ENCODE measurements around the gene TSHR.

The TSHR gene

GRCh38 chr14:81176241-81176640 is 220.8 kb downstream of the TSHR start:
- no peak for DNase-seq
- no peaks in the 10 kb centered on the region for H3K9me3 ChIP-seq (ENCODE audit: control insufficient read depth, low read length)
- H3K27ac ChIP-seq (ENCODE audit: insufficient read depth, low read length, poor library complexity, severe bottlenecking): no peak overlapping the region
- no peaks in the 10 kb centered on the region for H3K27me3 ChIP-seq (replicated peaks; ENCODE audit: control insufficient read depth, insufficient read depth, low read length, poor library complexity, severe bottlenecking)
- no peaks in the 10 kb centered on the region for H3K4me1 ChIP-seq (ENCODE audit: control insufficient read depth, insufficient read depth, low read length, poor library complexity, severe bottlenecking)
- no peak overlapping the region for H3K4me3 ChIP-seq (ENCODE audit: insufficient read depth, low read depth, low read length, poor library complexity, severe bottlenecking)
- peaks cover 9% of the 10 kb centered on the region for H3K36me3 ChIP-seq (ENCODE audit: control insufficient read depth, insufficient read depth, low read length)

GRCh38 chr14:81177225-81177624 is 221.8 kb downstream of the TSHR start:
- Histone ChIP-seq H3K27me3 (replicated peaks; ENCODE audit: control insufficient read depth, insufficient read depth, low read length, poor library complexity, severe bottlenecking) (no peaks in the 10 kb centered on the region), H3K36me3 (ENCODE audit: control insufficient read depth, insufficient read depth, low read length) (peaks cover 9% of the 10 kb centered on the region), H3K27ac (ENCODE audit: insufficient read depth, low read length, poor library complexity, severe bottlenecking) (no peak overlapping the region), H3K9me3 (ENCODE audit: control insufficient read depth, low read length) (no peaks in the 10 kb centered on the region), H3K4me1 (ENCODE audit: control insufficient read depth, insufficient read depth, low read length, poor library complexity, severe bottlenecking) (no peaks in the 10 kb centered on the region), H3K4me3 (ENCODE audit: insufficient read depth, low read depth, low read length, poor library complexity, severe bottlenecking) (no peak overlapping the region)
- DNase-seq: no peak

GRCh38 chr14:81178063-81178462 is 222.6 kb downstream of the TSHR start:
- Histone ChIP-seq H3K4me1 (ENCODE audit: control insufficient read depth, insufficient read depth, low read length, poor library complexity, severe bottlenecking) (no peaks in the 10 kb centered on the region), H3K36me3 (ENCODE audit: control insufficient read depth, insufficient read depth, low read length) (peaks cover 9% of the 10 kb centered on the region), H3K4me3 (ENCODE audit: insufficient read depth, low read depth, low read length, poor library complexity, severe bottlenecking) (no peak overlapping the region), H3K9me3 (ENCODE audit: control insufficient read depth, low read length) (no peaks in the 10 kb centered on the region), H3K27ac (ENCODE audit: insufficient read depth, low read length, poor library complexity, severe bottlenecking) (no peak overlapping the region), H3K27me3 (replicated peaks; ENCODE audit: control insufficient read depth, insufficient read depth, low read length, poor library complexity, severe bottlenecking) (no peaks in the 10 kb centered on the region)
- no peak for DNase-seq

DNA sequence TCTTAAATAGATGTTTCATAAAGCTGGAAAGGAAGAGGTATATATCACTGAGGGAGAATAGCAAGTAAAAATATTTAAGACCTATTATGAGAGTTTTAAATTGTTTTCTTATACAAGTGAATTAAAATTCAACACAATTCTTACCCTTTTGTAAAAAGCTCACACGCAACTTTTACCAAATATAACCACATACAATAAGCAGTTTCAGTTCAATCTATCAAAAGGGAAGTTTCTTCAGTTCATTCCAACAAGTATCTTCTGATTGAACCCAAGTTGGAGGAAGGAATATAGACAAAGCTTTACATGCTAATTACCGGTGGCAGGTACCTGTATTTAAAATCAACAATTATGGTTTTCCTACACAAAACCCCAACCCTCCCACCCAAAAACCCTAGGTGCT is 224.2 kb downstream of the TSHR start:
- peaks cover 9% of the 10 kb centered on the region for H3K36me3 ChIP-seq (ENCODE audit: control insufficient read depth, insufficient read depth, low read length)
- H3K4me3 ChIP-seq (ENCODE audit: insufficient read depth, low read depth, low read length, poor library complexity, severe bottlenecking): no peak overlapping the region
- no peaks in the 10 kb centered on the region for H3K9me3 ChIP-seq (ENCODE audit: control insufficient read depth, low read length)
- no peaks in the 10 kb centered on the region for H3K27me3 ChIP-seq (replicated peaks; ENCODE audit: control insufficient read depth, insufficient read depth, low read length, poor library complexity, severe bottlenecking)
- H3K27ac ChIP-seq (ENCODE audit: insufficient read depth, low read length, poor library complexity, severe bottlenecking): no peak overlapping the region
- DNase-seq: no peak
- H3K4me1 ChIP-seq (ENCODE audit: control insufficient read depth, insufficient read depth, low read length, poor library complexity, severe bottlenecking): no peaks in the 10 kb centered on the region

DNA sequence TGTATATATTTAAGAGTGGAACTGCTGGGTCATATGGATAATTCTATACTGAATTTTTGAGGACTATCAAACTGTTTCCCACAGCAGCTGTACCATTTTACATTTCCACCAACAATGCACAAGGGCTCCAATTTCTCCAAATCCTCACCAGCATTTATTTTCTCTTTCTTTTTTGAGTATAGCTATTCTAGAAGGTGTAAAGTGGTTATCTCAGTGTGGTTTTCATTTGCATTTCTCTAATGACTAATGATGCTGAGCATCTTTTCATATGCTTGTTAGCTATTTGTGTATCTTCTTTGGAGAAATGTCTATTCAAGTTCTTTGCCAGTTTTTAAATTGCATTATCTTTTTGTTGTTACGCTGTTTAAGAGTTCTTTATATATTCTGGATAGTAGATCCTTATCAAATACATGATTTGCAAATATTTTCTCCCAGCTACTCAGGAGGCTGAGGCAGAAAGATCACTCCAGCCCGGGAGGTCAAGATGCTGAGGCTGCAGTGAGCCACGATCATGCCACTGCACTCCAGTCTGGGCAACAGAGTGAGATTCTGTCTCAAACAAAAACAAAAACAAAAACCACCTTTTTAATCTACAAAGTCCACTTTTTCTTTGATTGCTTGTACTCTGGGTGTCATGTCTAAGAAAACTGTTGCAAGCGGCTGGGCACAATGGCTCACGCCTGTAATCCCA is 232.6 kb downstream of the TSHR start:
- Histone ChIP-seq H3K4me1 (ENCODE audit: control insufficient read depth, insufficient read depth, low read length, poor library complexity, severe bottlenecking) (no peaks in the 10 kb centered on the region), H3K9me3 (ENCODE audit: control insufficient read depth, low read length) (no peaks in the 10 kb centered on the region), H3K4me3 (ENCODE audit: insufficient read depth, low read depth, low read length, poor library complexity, severe bottlenecking) (no peak overlapping the region), H3K36me3 (ENCODE audit: control insufficient read depth, insufficient read depth, low read length) (peaks cover 9% of the 10 kb centered on the region), H3K27ac (ENCODE audit: insufficient read depth, low read length, poor library complexity, severe bottlenecking) (no peak overlapping the region), H3K27me3 (replicated peaks; ENCODE audit: control insufficient read depth, insufficient read depth, low read length, poor library complexity, severe bottlenecking) (no peaks in the 10 kb centered on the region)
- no peak for DNase-seq

GRCh38 chr14:81192594-81192993 is 237.2 kb downstream of the TSHR start:
- DNase-seq: no peak
- H3K9me3 ChIP-seq (ENCODE audit: control insufficient read depth, low read length): no peaks in the 10 kb centered on the region
- H3K27ac ChIP-seq (ENCODE audit: insufficient read depth, low read length, poor library complexity, severe bottlenecking): peak overlapping the region; percentile 3
- H3K36me3 ChIP-seq (ENCODE audit: control insufficient read depth, insufficient read depth, low read length): peaks cover 18% of the 10 kb centered on the region
- H3K27me3 ChIP-seq (replicated peaks; ENCODE audit: control insufficient read depth, insufficient read depth, low read length, poor library complexity, severe bottlenecking): no peaks in the 10 kb centered on the region
- H3K4me3 ChIP-seq (ENCODE audit: insufficient read depth, low read depth, low read length, poor library complexity, severe bottlenecking): no peak overlapping the region
- peaks cover 5% of the 10 kb centered on the region for H3K4me1 ChIP-seq (ENCODE audit: control insufficient read depth, insufficient read depth, low read length, poor library complexity, severe bottlenecking)

DNA sequence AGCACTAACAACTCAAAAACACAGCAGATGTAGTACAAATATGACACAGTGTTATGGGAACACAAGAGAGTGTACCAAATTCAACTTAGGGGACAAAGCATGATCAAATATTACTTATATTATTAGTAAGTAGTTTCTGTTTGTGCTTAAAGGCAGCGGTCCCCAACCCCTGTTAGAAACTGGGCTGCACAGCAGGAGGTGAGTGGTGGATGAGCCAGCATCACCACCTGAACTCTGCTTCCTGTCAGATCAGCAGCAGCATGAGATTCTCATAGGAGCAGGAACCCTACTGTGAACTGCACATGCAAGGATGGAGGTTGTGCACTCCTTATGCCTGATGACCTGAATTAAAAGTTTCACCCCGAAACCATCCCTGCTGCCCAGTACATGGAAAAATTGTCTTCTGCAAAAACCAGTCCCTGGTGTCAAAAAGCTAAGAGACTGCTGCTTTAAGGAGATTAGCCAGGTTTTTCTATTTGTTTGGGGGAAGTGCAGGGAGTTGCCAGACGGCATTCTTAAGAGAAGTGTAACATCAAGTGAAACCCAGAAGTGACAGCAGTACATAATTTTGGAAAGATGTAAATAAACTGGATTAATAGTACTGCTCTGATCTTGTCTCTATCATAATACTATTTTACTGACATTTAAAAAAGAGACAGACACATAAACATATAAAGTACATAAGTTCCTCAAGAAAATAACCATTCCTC is 238.7 kb downstream of the TSHR start:
- H3K4me3 ChIP-seq (ENCODE audit: insufficient read depth, low read depth, low read length, poor library complexity, severe bottlenecking): no peak overlapping the region
- DNase-seq: no peak
- no peaks in the 10 kb centered on the region for H3K9me3 ChIP-seq (ENCODE audit: control insufficient read depth, low read length)
- peaks cover 5% of the 10 kb centered on the region for H3K4me1 ChIP-seq (ENCODE audit: control insufficient read depth, insufficient read depth, low read length, poor library complexity, severe bottlenecking)
- no peaks in the 10 kb centered on the region for H3K27me3 ChIP-seq (replicated peaks; ENCODE audit: control insufficient read depth, insufficient read depth, low read length, poor library complexity, severe bottlenecking)
- H3K36me3 ChIP-seq (ENCODE audit: control insufficient read depth, insufficient read depth, low read length): peaks cover 15% of the 10 kb centered on the region
- H3K27ac ChIP-seq (ENCODE audit: insufficient read depth, low read length, poor library complexity, severe bottlenecking): no peak overlapping the region
